Esophagus (tissue), 2 donors: ENCODE results near the gene TLCD4. TPM values are rescaled to one million over a fixed set of nuclear protein-coding genes. Genes with fewer than 3 reads are reported as not detected.
"Not testable (repeated sequence)": the region's sequence is repeated elsewhere in the genome, so short reads cannot be mapped to it uniquely, and the experiment has no call there.

Source experiments
- H3K27ac ChIP-seq, 2 donors: one replicate each; pipeline ENCODE4 v1.5.1; 2013; ENCODE audit warnings: low read depth in 2 of 2, mild to moderate bottlenecking in 2 of 2, inconsistent platforms in 1 of 2, low read length in 1 of 2, moderate library complexity in 1 of 2
- H3K27me3 ChIP-seq, 2 donors: one replicate each; pipeline ENCODE4 v1.6.1; 2013; ENCODE audit warnings: low read length in 2 of 2, control low read depth in 1 of 2, mild to moderate bottlenecking in 1 of 2; ENCODE audit not compliant: insufficient read depth in 2 of 2, control insufficient read depth in 1 of 2
- H3K36me3 ChIP-seq, 2 donors: one replicate each; pipeline ENCODE4 v1.6.1; 2013; ENCODE audit warnings: low read length in 1 of 2; ENCODE audit not compliant: control insufficient read depth in 2 of 2, insufficient read depth in 2 of 2
- H3K4me1 ChIP-seq, 2 donors: one replicate each; pipeline ENCODE4 v1.6.1; 2013; ENCODE audit warnings: low read length in 1 of 2; ENCODE audit not compliant: control insufficient read depth in 2 of 2, insufficient read depth in 2 of 2
- H3K4me3 ChIP-seq, 2 donors: one replicate each; pipeline ENCODE4 v1.5.1; 2013; ENCODE audit warnings: low read length in 2 of 2, mild to moderate bottlenecking in 2 of 2, low read depth in 1 of 2, moderate library complexity in 1 of 2
- H3K9me3 ChIP-seq, 2 donors: one replicate each; pipeline ENCODE4 v1.6.1; 2013; ENCODE audit warnings: mild to moderate bottlenecking in 2 of 2, low read depth in 1 of 2, low read length in 1 of 2, moderate library complexity in 1 of 2; ENCODE audit not compliant: control insufficient read depth in 2 of 2, insufficient read depth in 1 of 2
- WGBS, 2 donors: extraction: QIAGEN DNeasy Blood & Tissue Kit; methylation state at CpG; one replicate each; pipeline ENCODE4 v1.1.7; 2013; 5-methylcytosine and 5-hydroxymethylcytosine counted together
- polyA plus RNA-seq, 2 donors: library from polyadenylated mRNA; stranded (reverse); fragments of 200-250 nt; gene quantifications; one replicate each; pipeline ENCODE4 v1.2.3, GENCODE V29; 2013
- donor health status: healthy with polysubstance abuse.
- donor health status: Bipolar disorder and iron deficiency.

TLCD4 gene
- polyA plus RNA-seq, 2 donors: 0.37 to 0.46 TPM

DNA sequence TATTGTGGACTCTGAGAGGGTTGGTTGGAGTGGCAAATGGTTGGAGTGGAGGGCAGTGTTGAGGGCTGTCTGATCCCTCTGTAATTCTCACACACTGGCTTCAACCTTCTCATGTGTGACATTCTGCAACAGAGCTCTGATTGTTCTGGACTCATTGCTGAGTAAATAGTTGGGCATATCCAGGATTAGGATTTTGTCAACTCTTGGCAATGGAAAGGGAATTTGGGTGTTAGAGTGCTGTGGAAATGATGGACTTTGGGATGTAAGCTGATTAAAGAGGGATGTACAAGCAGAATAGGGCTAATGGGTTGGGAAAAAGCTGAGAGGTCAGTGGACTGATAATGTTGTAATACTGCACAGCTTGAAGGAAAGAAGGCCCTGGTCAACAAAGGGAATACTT lies 16.5 kb downstream of the TLCD4 start:
- H3K27me3 ChIP-seq: no peaks in the 10 kb centered on the region
- no peak overlapping the region for H3K4me3 ChIP-seq
- no peak overlapping the region for H3K27ac ChIP-seq
- no peaks in the 10 kb centered on the region for H3K36me3 ChIP-seq
- H3K4me1 ChIP-seq: no peaks in the 10 kb centered on the region
- H3K9me3 ChIP-seq: no peaks in the 10 kb centered on the region

DNA sequence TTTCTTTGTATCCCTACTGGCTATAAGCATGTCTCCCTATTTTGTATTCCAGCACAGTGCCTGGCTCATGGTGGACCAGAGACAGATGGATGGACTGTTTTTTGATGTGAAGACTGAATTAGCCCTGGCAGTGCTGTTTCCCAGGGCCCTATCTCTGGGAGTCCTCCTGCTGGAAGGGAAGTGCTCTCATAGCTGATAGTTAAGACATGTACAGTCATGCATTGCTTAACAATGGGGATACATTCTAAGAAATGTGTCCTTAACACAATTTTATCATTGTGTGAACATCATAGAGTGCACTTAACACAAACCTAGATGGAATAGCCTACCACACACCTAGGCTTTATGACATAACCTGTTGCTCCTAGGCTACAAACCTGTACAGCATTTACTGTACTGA lies 21.1 kb downstream of the TLCD4 start:
- no peaks in the 10 kb centered on the region for H3K27me3 ChIP-seq
- no peaks in the 10 kb centered on the region for H3K36me3 ChIP-seq
- no peak overlapping the region for H3K27ac ChIP-seq
- H3K4me3 ChIP-seq: no peak overlapping the region
- H3K9me3 ChIP-seq: no peaks in the 10 kb centered on the region
- no peaks in the 10 kb centered on the region for H3K4me1 ChIP-seq

DNA sequence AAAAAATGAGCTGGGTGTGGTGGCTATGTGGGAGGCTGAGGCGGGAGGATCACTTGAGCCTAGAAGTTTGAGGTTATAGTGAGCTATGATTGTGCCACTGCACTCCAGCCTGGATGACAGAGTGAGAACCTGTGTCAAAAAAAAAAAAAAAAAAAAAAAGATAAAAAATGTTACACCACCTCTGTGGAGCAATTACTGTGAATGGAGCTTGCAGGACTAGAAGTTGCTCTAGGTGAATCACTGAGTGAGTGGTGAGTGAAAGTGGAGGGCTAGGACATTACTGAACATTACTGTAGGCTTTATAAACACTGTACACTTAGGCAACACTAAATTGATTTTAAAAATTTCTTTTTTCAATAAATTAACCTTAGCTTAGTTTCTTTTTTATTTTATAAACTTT lies 21.9 kb downstream of the TLCD4 start:
- no peaks in the 10 kb centered on the region for H3K27me3 ChIP-seq
- H3K4me3 ChIP-seq: no peak overlapping the region
- H3K4me1 ChIP-seq: no peaks in the 10 kb centered on the region
- WGBS, 2 donors: 79 to 100% methylated on average over 1 of the region's 1 CpG
- H3K27ac ChIP-seq: no peak overlapping the region
- H3K9me3 ChIP-seq: no peaks in the 10 kb centered on the region
- no peaks in the 10 kb centered on the region for H3K36me3 ChIP-seq

DNA sequence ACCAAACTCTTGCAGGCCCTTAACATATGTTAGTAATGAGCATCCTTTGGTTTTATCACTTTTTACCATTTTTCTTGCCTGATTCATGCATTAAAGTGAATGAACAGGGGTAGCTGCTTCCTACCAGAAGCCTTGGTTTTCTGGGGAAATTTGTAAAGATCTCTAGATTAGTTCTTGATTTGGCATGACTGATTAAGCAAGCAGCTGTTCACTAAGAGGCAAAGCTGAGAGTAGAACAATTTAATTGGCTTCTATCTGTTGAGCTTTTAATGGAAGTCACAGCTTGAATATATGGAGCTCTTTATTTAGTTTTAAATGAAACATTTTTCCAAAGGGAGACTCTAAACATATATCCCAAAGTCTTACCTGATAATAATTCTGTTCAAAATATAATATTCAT lies 23.6 kb downstream of the TLCD4 start:
- no peak overlapping the region for H3K27ac ChIP-seq
- no peaks in the 10 kb centered on the region for H3K9me3 ChIP-seq
- no peaks in the 10 kb centered on the region for H3K36me3 ChIP-seq
- no peaks in the 10 kb centered on the region for H3K27me3 ChIP-seq
- no peaks in the 10 kb centered on the region for H3K4me1 ChIP-seq
- H3K4me3 ChIP-seq: no peak overlapping the region

DNA sequence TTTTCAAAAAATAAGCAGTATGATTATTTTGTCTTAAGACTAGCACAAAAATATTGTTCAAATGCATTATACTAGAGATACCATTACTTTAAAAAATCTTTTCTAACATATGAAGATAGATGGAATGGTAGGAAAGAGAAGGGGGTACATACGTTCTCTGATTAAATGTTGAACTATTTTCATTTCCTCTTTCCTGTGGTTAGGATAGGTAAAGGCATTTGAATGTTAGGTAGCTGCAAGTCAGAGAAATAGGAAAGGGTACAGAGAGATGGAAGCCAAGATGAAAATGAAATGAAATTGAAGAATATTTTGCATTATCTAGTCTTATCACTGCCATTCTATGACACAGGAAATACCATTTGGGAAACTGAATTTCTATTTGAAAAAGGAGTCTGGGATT lies 28.3 kb downstream of the TLCD4 start:
- Histone ChIP-seq H3K36me3 (no peaks in the 10 kb centered on the region), H3K27me3 (no peaks in the 10 kb centered on the region), H3K9me3 (no peaks in the 10 kb centered on the region), H3K27ac (no peak overlapping the region), H3K4me1 (no peaks in the 10 kb centered on the region), H3K4me3 (no peak overlapping the region)
- 77 to 79% methylated on average over 1 of the region's 1 CpG for WGBS, 2 donors

DNA sequence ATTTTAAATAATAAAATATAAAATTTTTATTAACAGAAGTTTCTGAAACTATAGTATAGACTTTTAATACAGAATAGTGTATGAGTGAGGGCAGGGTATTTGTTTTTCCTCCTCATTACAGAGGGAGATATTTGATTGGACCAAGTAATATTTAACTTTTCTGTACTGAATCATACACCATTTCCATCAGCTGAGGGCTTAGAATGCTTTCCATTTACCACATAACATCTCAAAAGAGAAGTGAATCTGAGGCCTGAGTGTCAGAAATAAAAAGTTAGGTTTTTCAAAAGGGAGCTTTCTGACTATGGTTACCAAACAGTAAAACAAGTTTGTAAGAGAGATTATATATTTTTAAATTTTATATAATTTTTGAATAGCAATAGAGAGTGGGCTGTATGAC lies 29.5 kb downstream of the TLCD4 start:
- Histone ChIP-seq H3K27ac (no peak overlapping the region), H3K27me3 (no peaks in the 10 kb centered on the region), H3K9me3 (no peaks in the 10 kb centered on the region), H3K4me3 (no peak overlapping the region), H3K4me1 (no peaks in the 10 kb centered on the region), H3K36me3 (no peaks in the 10 kb centered on the region)

DNA sequence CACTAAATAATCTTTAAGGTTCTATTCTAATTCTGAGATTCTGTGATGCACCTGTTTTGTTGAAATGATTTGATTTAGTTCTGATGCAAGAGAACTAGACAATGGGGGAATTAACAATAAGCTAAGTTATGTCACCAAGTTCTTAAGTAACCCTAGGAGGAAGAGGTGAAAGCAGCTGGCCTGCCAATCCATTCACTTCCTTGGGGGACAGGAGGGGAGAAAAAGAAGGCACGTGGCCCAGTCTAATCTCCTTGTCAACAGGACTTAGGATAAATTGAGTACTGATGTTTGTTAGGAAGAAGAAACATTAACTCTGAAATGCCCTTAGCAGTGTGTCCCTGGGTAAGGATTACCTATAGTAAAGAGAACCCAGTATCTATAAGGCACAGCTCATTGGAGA lies 36.9 kb downstream of the TLCD4 start:
- WGBS, 2 donors: 21 to 33% methylated on average over 1 of the region's 1 CpG
- no peaks in the 10 kb centered on the region for H3K27me3 ChIP-seq
- H3K4me1 ChIP-seq: no peaks in the 10 kb centered on the region
- no peak overlapping the region for H3K4me3 ChIP-seq
- H3K27ac ChIP-seq: no peak overlapping the region
- no peaks in the 10 kb centered on the region for H3K9me3 ChIP-seq
- no peaks in the 10 kb centered on the region for H3K36me3 ChIP-seq

DNA sequence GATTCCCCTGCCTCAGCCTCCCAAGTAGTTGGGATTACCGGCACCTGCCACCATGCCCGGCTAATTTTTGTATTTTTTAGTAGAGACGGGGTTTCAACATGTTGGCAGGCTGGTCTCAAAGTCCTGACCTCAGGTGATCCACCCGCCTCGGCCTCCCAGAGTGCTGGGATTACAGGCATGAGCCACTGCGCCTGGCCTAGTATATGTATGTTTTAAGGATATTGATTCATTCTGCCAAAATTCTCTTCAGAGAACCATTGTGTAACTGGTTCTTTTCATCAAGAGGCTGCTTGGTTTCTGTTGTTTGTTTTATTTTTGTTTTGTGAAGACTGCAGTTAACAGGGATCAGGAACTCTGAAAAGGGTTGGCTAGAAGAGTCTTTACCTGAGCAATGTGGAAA lies 48.4 kb downstream of the TLCD4 start:
- not testable (repeated sequence) for H3K9me3 ChIP-seq, H3K4me1 ChIP-seq, H3K4me3 ChIP-seq, H3K36me3 ChIP-seq, H3K27me3 ChIP-seq, H3K27ac ChIP-seq
- 88 to 93% methylated on average over 6 of the region's 6 CpGs for WGBS, 2 donors

Other genes starting within 250 kb of the TLCD4 start
- 100 to 1,000 TPM; 101 to 104 TPM for gene CNN3, start 190.2 kb upstream of the TLCD4 start, polyA plus RNA-seq
- 1 to 10 TPM in 1 of 2 donors, under 1 TPM in 1; 0.88 to 1.3 TPM for gene ALG14, start 44.4 kb upstream of the TLCD4 start, polyA plus RNA-seq
- gene RWDD3, start 116.9 kb downstream of the TLCD4 start, polyA plus RNA-seq: 10 to 100 TPM in 1 of 2 donors, 1 to 10 TPM in 1; 7.8 to 26.9 TPM